Activated naive CD4-positive, alpha-beta T cell treated with anti-CD3 and anti-CD28 coated beads, Interleukin-2, amount 10 ng/mL, durations not matched to agents 7 days and 5 days (primary cell): ENCODE results near the gene UNC13A.

ENCODE experiments used
- CTCF ChIA-PET: fragments of 350-600 bp; sonication (Branson Sonifier 250); formaldehyde crosslinking; loops from one replicate; lab custom pipeline; 2021; ENCODE audit warnings: antibody characterized with exemption; lab: Charles Lee
- DNase-seq: peaks from one replicate; pipeline ENCODE4 v3.0.0-alpha.2; 2020
- H3K27ac Mint-ChIP-seq: one replicate; pipeline ENCODE4 v1.8.0; 2021; ENCODE audit warnings: mild to moderate bottlenecking, moderate library complexity, mixed read lengths
- H3K27me3 Mint-ChIP-seq: one replicate; pipeline ENCODE4 v1.8.0; 2021; ENCODE audit warnings: mild to moderate bottlenecking, mixed read lengths
- H3K36me3 Mint-ChIP-seq: one replicate; pipeline ENCODE4 v1.8.0; 2021; ENCODE audit warnings: mixed read lengths
- H3K4me1 Mint-ChIP-seq: one replicate; pipeline ENCODE4 v1.8.0; 2021; ENCODE audit warnings: mixed read lengths
- H3K4me3 Mint-ChIP-seq: one replicate; pipeline ENCODE4 v1.8.0; 2021; ENCODE audit warnings: mild to moderate bottlenecking, moderate library complexity, mixed read lengths
- H3K9me3 Mint-ChIP-seq: one replicate; pipeline ENCODE4 v1.8.0; 2021; ENCODE audit warnings: mixed read lengths

Gene UNC13A

DNA sequence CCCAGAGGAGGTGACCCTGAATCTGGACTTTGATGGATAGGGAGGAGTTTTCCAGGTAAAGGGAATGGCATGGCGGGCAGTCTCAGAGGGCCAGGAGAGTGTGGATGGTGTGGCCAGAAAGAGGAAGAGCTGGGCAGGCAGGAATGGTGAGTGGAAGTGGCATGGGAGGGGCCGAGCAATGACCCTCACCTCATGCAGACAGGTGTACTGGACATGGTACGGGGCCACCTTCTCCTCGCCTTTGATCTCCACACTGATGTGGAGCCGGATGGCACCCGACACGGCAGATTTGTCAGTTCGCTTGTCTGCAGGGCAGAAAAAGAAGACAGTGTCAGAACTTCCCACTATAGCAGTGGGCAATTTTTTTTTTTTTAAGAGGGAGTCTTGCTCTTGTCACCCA, 45.5 kb downstream of the UNC13A start:
- H3K36me3 Mint-ChIP-seq, result no peaks in the 10 kb centered on the region
- H3K4me1 Mint-ChIP-seq, result no peaks in the 10 kb centered on the region
- DNase-seq, result no peak
- CTCF ChIA-PET, result no interaction called here
- no peak overlapping the region for H3K27ac Mint-ChIP-seq
- peaks cover 13% of the 10 kb centered on the region for H3K27me3 Mint-ChIP-seq
- no peak overlapping the region for H3K4me3 Mint-ChIP-seq
- no peaks in the 10 kb centered on the region for H3K9me3 Mint-ChIP-seq

DNA sequence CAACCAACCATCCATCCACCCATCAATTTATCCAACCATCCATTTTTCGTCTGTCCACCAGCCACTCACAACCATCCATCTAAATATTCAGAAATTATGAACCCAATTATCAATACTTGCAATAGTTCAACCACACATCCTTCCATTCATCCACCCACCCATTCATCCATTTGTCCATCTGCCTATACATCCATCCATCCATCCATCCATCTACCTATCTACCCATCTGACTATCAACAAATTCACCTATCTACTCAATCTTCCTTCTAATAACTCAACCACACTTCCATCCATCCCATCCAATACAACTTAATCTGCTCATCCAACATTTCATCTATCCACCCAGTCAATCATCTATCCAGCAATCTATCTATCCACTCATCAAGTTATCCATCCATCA, 46.3 kb downstream of the UNC13A start:
- H3K36me3 Mint-ChIP-seq, result no peaks in the 10 kb centered on the region
- no peak for DNase-seq
- CTCF ChIA-PET, result no interaction called here
- no peak overlapping the region for H3K4me3 Mint-ChIP-seq
- H3K9me3 Mint-ChIP-seq, result no peaks in the 10 kb centered on the region
- H3K27ac Mint-ChIP-seq, result no peak overlapping the region
- H3K27me3 Mint-ChIP-seq, result peaks cover 13% of the 10 kb centered on the region
- no peaks in the 10 kb centered on the region for H3K4me1 Mint-ChIP-seq

DNA sequence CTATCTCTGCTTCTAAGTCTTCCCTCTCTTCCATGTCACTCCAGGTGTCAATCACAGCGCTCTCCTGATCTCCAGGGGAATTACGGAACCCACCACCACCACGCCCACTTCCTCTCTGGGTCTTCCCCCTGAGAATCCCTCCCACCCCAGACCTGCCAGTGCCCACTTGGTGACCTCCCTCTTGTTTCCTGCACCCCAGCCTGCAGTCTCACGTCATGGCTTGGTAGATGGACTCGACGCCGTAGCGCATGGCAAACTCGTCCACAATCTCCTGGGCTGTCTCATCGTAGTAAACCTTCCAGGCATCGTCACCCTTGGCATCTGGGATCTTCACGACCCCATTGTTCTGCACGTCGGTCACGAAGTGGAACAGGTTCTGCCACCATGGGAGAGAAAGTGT, 47.0 kb downstream of the UNC13A start:
- CTCF ChIA-PET, result no interaction called here
- no peaks in the 10 kb centered on the region for H3K9me3 Mint-ChIP-seq
- no peak for DNase-seq
- peaks cover 13% of the 10 kb centered on the region for H3K27me3 Mint-ChIP-seq
- H3K4me3 Mint-ChIP-seq, result no peak overlapping the region
- no peak overlapping the region for H3K27ac Mint-ChIP-seq
- no peaks in the 10 kb centered on the region for H3K36me3 Mint-ChIP-seq
- no peaks in the 10 kb centered on the region for H3K4me1 Mint-ChIP-seq

DNA sequence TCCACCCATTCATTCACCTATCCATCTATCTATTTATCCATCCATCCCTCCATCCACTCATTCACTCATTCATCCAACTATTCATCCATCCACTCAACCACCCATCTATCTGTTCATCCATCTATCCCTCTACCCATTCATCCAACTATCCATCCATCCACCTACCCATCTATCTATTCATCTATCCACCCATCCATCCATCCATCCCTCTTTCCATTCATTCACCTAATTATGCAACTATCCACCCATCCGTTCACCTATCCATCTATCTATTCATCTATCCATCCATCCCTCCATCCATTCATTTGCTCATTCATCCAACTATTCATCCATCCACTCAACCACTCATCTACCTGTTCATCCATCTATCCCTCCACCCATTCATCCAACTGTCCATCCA, 54.5 kb downstream of the UNC13A start:
- Mint-ChIP-seq H3K4me3 (no peak overlapping the region), H3K27ac (no peak overlapping the region), H3K4me1 (no peaks in the 10 kb centered on the region), H3K27me3 (no peaks in the 10 kb centered on the region), H3K36me3 (no peaks in the 10 kb centered on the region), H3K9me3 (no peaks in the 10 kb centered on the region)
- DNase-seq, result no peak
- CTCF ChIA-PET, result no interaction called here

DNA sequence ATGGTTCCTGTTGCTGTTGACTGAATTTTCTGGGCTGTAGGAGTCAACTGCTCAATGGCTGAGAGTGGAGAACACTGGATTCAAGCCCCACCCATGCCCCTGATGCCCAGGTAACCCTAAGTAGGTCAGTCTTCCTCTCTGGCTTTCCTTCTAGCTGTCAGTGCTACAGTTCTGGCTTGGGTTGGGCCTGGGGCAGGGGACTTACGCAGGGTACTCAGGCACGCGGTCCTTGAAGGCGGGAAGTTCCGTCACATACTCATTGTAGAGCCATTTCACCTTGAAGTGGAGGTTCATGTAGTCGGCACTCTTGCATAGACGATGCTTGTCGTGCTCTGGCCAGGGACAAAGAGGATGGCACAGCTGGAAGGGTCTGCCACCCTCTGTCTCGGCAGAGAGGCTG, 55.6 kb downstream of the UNC13A start:
- H3K27ac Mint-ChIP-seq, result no peak overlapping the region

DNA sequence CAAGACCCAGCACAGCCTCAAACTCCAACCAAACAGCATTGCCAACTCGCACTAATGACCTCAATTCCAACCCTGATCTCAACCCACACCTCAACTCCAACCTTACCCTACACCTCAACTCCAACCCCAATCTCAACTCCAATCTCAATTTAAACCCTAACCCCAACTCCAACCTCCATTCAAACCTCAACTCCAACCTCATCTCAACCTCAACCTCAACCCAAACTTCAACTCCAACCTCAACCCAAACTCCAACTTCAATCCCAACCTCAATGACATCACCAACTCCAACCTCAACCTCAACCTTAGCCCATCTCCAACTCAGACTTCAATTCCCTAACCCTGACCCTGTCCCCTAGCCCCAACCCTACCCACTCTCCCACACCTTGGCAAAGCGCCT, 58.4 kb downstream of the UNC13A start:
- Mint-ChIP-seq H3K9me3 (no peaks in the 10 kb centered on the region), H3K36me3 (no peaks in the 10 kb centered on the region), H3K27ac (no peak overlapping the region), H3K27me3 (no peaks in the 10 kb centered on the region), H3K4me3 (no peak overlapping the region), H3K4me1 (no peaks in the 10 kb centered on the region)
- CTCF ChIA-PET, result no interaction called here
- DNase-seq, result no peak

More for the DNA sequence above, 55.6 kb downstream of the UNC13A start:
- no peaks in the 10 kb centered on the region for H3K36me3 Mint-ChIP-seq
- no peaks in the 10 kb centered on the region for H3K27me3 Mint-ChIP-seq
- no peak for DNase-seq
- CTCF ChIA-PET, result interaction anchor here (2.2 kb wide), 1 partner anchor 11 kb away, joined by 8 read pairs; no protein-coding TSS in a partner anchor
- H3K4me1 Mint-ChIP-seq, result no peaks in the 10 kb centered on the region
- H3K9me3 Mint-ChIP-seq, result no peaks in the 10 kb centered on the region
- no peak overlapping the region for H3K4me3 Mint-ChIP-seq

DNA sequence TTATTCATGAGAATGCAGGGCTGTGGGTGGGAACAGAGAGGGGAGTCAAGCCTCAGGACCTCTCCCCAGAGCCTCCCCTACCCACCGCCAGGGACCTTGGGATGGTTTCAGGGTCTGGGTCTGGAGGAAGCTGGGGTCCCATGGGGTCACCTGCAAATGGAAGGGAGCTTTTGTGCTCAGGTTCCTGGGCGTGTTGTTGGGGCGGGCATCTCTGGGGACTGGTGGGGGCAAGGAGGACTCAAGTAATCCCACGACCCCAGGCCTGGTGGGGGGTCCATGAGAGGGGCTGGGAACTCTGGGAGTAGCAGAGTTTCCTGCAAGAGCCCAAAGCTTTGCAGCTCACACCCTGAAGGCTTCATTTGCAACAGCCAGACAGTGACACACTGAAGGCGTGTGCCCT, 60.2 kb downstream of the UNC13A start:
- DNase-seq, result no peak
- CTCF ChIA-PET, result interaction anchor here (1.3 kb wide), 1 partner anchor 53 kb away, joined by 3 read pairs; no protein-coding TSS in a partner anchor
- H3K4me3 Mint-ChIP-seq, result no peak overlapping the region
- H3K27ac Mint-ChIP-seq, result no peak overlapping the region
- no peaks in the 10 kb centered on the region for H3K9me3 Mint-ChIP-seq
- H3K4me1 Mint-ChIP-seq, result no peaks in the 10 kb centered on the region
- H3K36me3 Mint-ChIP-seq, result no peaks in the 10 kb centered on the region
- H3K27me3 Mint-ChIP-seq, result no peaks in the 10 kb centered on the region

DNA sequence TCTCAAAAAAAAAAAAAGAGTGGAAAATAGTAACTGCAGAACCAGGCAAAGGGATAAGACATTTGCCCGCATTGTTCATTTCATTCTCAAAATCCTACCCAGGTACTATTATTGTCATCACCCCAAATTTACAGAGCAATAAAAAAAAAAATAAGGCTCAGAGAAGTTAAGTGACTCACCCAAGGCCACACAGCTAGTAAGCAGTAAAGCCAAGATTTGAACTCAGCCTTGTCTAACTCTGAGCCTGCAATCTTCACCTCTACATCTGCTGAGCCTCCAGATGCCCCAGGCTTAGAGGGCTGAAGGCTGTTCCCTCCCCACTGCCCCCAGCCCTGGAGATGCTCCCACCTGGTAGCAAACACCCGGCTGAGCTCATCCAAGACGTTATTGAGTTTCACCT, 61.0 kb downstream of the UNC13A start:
- no peaks in the 10 kb centered on the region for H3K27me3 Mint-ChIP-seq
- no peak overlapping the region for H3K4me3 Mint-ChIP-seq
- H3K27ac Mint-ChIP-seq, result no peak overlapping the region
- CTCF ChIA-PET, result interaction anchor here (1.3 kb wide), 1 partner anchor 52 kb away, joined by 3 read pairs; no protein-coding TSS in a partner anchor
- DNase-seq, result no peak
- no peaks in the 10 kb centered on the region for H3K9me3 Mint-ChIP-seq
- H3K4me1 Mint-ChIP-seq, result peaks cover 5% of the 10 kb centered on the region
- no peaks in the 10 kb centered on the region for H3K36me3 Mint-ChIP-seq

DNA sequence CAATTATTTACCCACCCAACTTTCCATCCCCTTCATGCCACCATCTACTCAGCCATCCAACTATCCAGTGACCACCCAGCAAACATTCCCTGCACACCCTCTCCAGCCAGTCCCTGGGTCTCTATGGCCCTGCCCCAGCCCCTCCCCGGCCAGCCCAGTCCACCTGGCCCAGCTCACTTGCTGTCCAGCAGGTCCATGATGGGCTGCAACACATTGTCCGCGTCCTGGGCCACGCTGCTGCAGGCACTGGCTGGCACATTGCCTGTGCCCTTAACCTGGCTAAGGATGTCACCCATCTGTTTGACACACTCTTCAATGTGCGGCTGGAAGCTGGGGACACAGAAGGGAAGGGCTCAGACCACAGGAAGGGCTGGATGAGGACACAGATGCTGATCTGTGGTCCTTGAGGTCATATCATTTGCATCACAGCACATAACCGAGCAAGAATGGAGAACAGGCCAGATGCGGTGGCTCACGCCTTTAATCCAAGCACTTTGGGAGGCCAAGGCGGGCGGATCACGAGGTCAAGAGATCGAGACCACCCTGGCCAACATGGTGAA, 61.6 kb downstream of the UNC13A start:
- Mint-ChIP-seq H3K4me1 (peaks cover 5% of the 10 kb centered on the region), H3K4me3 (no peak overlapping the region), H3K27ac (no peak overlapping the region), H3K27me3 (peaks cover 5% of the 10 kb centered on the region), H3K9me3 (no peaks in the 10 kb centered on the region), H3K36me3 (no peaks in the 10 kb centered on the region)
- CTCF ChIA-PET, result interaction anchor here (1.3 kb wide), 1 partner anchor 52 kb away, joined by 3 read pairs; no protein-coding TSS in a partner anchor
- no peak for DNase-seq

DNA sequence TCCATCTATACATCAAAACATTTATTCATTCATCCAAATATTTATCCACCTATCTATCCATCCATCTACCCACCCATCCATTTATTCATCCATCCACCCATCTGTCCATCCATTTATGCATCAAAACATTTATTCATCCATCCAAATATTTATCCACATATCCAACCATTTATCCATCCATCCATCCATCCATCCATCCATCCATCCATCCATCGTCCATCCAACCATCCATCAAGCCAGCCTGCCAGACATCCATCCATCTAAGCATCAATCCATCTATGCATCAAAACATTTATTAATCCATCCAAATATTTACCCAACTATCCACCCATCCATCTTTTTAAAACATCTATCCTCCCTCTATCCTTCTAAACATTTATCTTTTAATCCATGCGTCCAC, 62.2 kb downstream of the UNC13A start:
- no peak for DNase-seq
- Mint-ChIP-seq H3K27me3 (peaks cover 7% of the 10 kb centered on the region), H3K9me3 (no peaks in the 10 kb centered on the region), H3K27ac (no peak overlapping the region), H3K4me1 (peaks cover 5% of the 10 kb centered on the region), H3K36me3 (no peaks in the 10 kb centered on the region), H3K4me3 (no peak overlapping the region)
- CTCF ChIA-PET, result no interaction called here

DNA sequence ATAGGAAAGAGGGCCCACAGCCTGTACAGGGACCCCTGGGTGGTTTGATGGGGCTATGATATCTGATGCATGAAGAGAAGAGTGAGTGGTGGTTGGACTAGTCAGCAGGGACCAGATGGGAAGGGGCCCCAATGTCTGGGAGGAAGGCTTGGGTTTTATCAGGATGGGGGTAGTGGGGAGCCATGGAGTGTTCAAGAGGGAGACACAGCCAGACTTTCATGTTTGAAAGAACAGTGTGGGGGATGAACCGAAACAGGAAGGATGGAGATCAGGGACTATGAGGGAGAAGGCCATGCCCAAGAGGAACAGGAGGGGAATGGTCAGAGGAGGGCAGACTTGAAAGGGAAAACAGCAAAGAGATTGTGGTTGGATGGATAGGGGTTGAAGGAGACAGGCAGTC, 63.1 kb downstream of the UNC13A start:
- Mint-ChIP-seq H3K27ac (no peak overlapping the region), H3K27me3 (peaks cover 7% of the 10 kb centered on the region), H3K9me3 (no peaks in the 10 kb centered on the region), H3K36me3 (no peaks in the 10 kb centered on the region), H3K4me1 (peaks cover 5% of the 10 kb centered on the region), H3K4me3 (no peak overlapping the region)
- no peak for DNase-seq
- CTCF ChIA-PET, result no interaction called here

DNA sequence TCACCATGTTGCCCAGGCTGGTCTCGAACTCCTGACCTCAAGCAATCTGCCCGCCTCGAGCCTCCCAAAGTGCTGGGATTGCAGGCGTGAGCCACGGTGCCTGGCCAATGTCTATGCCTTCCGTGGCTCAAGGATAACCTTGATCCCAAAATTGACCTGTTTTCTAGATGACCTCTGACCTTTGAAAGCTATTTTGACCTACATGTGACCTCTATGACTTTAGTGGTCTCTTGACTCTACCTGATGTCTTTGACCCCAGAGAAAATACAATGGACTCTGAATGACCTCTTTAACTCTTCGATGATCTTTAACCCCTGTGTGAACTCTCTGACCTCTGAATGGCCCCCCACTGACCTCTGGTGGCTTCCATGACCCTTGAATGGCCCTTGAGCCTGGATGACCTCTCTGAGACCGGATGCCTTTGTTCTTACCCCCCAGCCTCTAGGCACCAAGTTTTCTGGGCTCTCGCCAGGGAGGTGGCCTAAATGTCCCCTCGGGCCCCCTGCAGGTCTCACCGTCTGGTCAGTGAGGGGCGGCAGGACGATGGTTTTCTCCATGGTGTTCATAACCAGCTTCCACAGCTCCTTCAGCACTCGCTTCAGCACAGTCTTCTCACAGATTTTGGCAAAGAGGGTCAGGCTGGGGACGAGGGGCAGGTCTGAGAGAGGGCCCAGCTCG, 63.7 kb downstream of the UNC13A start:
- H3K4me3 Mint-ChIP-seq, result no peak overlapping the region

DNA sequence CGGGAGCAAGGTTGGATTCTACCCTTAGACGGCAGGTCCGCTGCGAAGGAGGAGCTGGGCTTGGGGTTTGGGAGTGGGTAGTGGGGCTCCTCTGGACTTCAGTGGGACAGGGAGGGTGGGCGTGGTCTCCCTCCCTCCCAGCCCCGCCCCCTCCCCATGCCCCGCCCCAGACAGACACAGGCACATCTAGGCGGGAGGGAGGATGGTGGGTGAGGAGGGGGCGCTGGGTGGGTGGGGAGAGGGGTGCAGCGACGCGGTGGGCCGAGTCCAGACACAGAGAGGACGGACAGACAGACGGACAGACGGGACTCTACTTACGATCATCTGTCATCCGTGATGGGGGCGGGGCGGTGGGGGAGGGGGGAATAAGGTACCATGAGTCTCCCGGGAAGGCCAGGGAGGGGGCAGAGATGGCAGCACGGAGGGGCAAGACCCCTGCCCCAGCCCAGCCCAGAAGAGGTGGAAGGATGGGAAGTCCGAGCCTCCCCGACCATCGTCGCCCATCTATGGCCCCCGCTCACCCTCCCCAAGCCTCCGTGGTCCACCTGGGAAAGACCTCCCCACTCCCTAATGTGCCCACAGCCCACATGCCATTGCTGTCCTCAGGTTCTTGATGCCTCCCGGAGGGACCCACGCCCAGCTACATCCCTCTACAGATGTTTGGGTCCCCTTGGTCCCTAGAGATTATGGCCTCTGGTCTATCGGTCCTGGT, 64.8 kb downstream of the UNC13A start:
- Mint-ChIP-seq H3K4me3 (no peak overlapping the region), H3K36me3 (no peaks in the 10 kb centered on the region), H3K9me3 (no peaks in the 10 kb centered on the region), H3K4me1 (peaks cover 5% of the 10 kb centered on the region), H3K27ac (no peak overlapping the region), H3K27me3 (peaks cover 22% of the 10 kb centered on the region)
- DNase-seq, result no peak
- CTCF ChIA-PET, result no interaction called here

More for the DNA sequence above, 63.7 kb downstream of the UNC13A start:
- Mint-ChIP-seq H3K27me3 (peaks cover 12% of the 10 kb centered on the region), H3K9me3 (no peaks in the 10 kb centered on the region), H3K4me1 (peaks cover 5% of the 10 kb centered on the region), H3K27ac (no peak overlapping the region), H3K36me3 (no peaks in the 10 kb centered on the region)
- CTCF ChIA-PET, result no interaction called here
- DNase-seq, result no peak

DNA sequence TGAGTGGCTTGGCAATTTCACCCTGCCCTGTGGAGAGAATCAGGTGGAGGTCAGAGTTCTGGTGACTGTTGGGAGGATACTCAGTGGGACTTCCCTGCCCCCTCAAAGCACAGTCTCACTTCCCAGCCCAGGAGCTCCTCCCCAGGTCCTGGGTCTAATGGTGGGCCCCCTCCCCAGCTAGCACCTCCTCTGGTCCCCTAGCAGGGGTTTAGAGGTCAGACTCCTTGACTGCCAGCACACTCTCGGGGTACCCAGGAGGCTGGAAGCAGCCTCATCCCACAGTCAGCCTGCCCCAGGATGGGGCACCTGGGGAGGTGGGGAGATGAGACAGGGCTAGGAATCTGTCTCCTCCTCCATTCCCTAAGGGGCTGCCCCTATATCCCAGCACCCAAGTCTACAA, 67.5 kb downstream of the UNC13A start:
- H3K4me3 Mint-ChIP-seq, result no peak overlapping the region
- no peaks in the 10 kb centered on the region for H3K36me3 Mint-ChIP-seq
- DNase-seq, result no peak
- peaks cover 47% of the 10 kb centered on the region for H3K27me3 Mint-ChIP-seq
- no peak overlapping the region for H3K27ac Mint-ChIP-seq
- H3K9me3 Mint-ChIP-seq, result no peaks in the 10 kb centered on the region
- CTCF ChIA-PET, result interaction anchor here (0.5 to 2.1 kb wide), 3 partner anchors 11 to 95 kb away, joined by 3 to 13 read pairs (median 4); no protein-coding TSS in a partner anchor
- peaks cover 5% of the 10 kb centered on the region for H3K4me1 Mint-ChIP-seq

DNA sequence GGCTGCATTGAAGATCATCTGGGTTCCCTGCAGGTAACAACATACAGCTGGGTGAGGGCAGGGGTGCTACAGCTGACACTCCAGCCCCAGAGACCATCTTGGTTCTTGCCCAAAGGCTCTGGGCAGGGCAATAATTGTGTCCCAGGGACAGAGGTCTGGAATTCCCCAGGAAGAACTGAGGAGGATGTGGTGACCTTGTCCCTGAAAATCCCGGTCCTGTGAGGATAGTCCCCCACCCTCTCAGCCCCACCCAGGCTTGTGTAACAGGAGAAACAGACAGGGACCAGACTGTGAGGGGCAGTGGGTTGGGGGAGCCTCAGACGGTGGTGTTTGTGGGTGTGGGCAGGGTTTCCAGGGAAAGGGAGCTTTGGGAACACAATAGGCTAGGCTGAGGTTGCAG, 69.2 kb downstream of the UNC13A start:
- peaks cover 5% of the 10 kb centered on the region for H3K4me1 Mint-ChIP-seq
- H3K36me3 Mint-ChIP-seq, result no peaks in the 10 kb centered on the region
- H3K4me3 Mint-ChIP-seq, result no peak overlapping the region
- H3K27me3 Mint-ChIP-seq, result peaks cover 60% of the 10 kb centered on the region
- H3K9me3 Mint-ChIP-seq, result no peaks in the 10 kb centered on the region
- DNase-seq, result no peak
- CTCF ChIA-PET, result no interaction called here
- no peak overlapping the region for H3K27ac Mint-ChIP-seq
